H1 (cell line): ENCODE data around the gene ROBO2. TPM values are rescaled to one million over a fixed set of nuclear protein-coding genes. Genes with fewer than 3 reads are reported as not detected.

Source experiments
- JUND ChIP-seq: IDR thresholded peaks from 2 replicates; pipeline ENCODE4 v1.6.1; 2011; ENCODE audit warnings: mild to moderate bottlenecking, improper control_type of control experiment, low read length
- POLR2A ChIP-seq, 2 experiments: IDR thresholded peaks; 1 replicate in 1 of 2; 2 replicates in 1 of 2; pipeline ENCODE4 v1.6.1; 2011; ENCODE audit warnings: low read depth in 2 of 2, low read length in 2 of 2, mild to moderate bottlenecking in 2 of 2; ENCODE audit errors: control extremely low read depth in 1 of 2
- polyA plus RNA-seq, 7 experiments: library from polyadenylated mRNA; depleted of rRNA in 3 of 7; stranded (reverse) in 5 of 7; unstranded in 2 of 7; fragments of >200 nt in 5 of 7; fragments of 200-250 nt in 2 of 7; gene quantifications; 1 replicate in 5 of 7; 2 replicates in 1 of 7; 4 replicates in 1 of 7; pipeline versions ENCODE4 v1.2.1 to v1.2.3, GENCODE V29; 2011 to 2013; ENCODE audit warnings: missing spikeins in 2 of 7, mixed read lengths in 2 of 7
- total RNA-seq: library from RNA; stranded (reverse); fragmentation: NEBNext Ultra II Directional; extraction: Animal tissue kit (Norgen Biotek cat#: 25700); gene quantifications from 2 replicates; pipeline ENCODE4 v1.2.1, GENCODE V29; 2021
- TF ChIP-seq, protein P1 (sequence below): IDR thresholded peaks from 2 replicates; pipeline ENCODE4 v1.6.1; 2012; ENCODE audit warnings: low read length, inconsistent platforms

Gene ROBO2
- total and polyA plus RNA-seq, 2 of the 8 experiments (the other 6 are each of a cell fraction or from before 2014, with no cell fraction given): 1.5 to 2.9 TPM

DNA sequence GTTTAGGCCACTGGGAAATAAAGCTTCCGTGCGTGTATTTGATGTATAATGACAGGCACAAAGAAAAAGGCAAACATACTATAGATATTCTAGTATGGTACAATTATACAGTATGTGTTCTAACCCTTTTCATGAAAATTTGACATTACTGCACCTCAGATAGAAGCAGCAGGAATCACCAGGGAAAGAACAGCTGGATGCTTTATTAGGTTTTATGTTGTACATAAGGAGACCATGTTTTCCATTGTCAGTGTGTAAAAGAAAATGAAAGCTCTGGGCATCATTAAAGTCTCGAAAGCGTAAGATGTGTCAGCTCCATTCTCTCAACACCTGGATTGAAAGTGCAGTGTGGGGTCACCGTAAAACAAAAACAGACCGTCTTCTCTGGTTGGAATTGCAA lies 302.1 kb downstream of the ROBO2 start (continued):
- TF ChIP-seq, protein P1, sequence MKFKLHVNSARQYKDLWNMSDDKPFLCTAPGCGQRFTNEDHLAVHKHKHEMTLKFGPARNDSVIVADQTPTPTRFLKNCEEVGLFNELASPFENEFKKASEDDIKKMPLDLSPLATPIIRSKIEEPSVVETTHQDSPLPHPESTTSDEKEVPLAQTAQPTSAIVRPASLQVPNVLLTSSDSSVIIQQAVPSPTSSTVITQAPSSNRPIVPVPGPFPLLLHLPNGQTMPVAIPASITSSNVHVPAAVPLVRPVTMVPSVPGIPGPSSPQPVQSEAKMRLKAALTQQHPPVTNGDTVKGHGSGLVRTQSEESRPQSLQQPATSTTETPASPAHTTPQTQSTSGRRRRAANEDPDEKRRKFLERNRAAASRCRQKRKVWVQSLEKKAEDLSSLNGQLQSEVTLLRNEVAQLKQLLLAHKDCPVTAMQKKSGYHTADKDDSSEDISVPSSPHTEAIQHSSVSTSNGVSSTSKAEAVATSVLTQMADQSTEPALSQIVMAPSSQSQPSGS: no peak
- TF ChIP-seq POLR2A (IDR thresholded peaks at IDR 0.05; ENCODE audit: control extremely low read depth in 1 of 2, low read depth in 2 of 2, low read length in 2 of 2) (no peak), JUND (no peak)
- TF ChIP-seq, all 59 proteins: peak for 0
